H1 (cell line): ENCODE data around the gene DLL1. TPM values are rescaled to one million over a fixed set of nuclear protein-coding genes. Genes with fewer than 3 reads are reported as not detected.

ENCODE experiments used
- CTCF ChIA-PET: fragments of 300-600 bp; sonication (Branson Sonifier 250); formaldehyde crosslinking; loops from one replicate; lab custom pipeline; 2021; ENCODE audit not compliant: partially characterized antibody; lab: Charles Lee
- POLR2A ChIA-PET: fragments of 300-600 bp; sonication (Branson Sonifier 250); formaldehyde crosslinking; loops from one replicate; lab custom pipeline; 2021; ENCODE audit warnings: inconsistent platforms; ENCODE audit not compliant: partially characterized antibody; lab: Charles Lee
- DNase-seq, 2 experiments: peaks; one replicate each; pipeline versions ENCODE4 v3.0.0 to v3.0.0-alpha.2; 2010 to 2022; ENCODE audit warnings: low spot score in 2 of 2, low read depth in 1 of 2, mixed read lengths in 1 of 2
- FAIRE-seq: peaks from 2 replicates; lab custom pipeline; 2011; peaks lifted over from hg19 to GRCh38; lab: Jason Lieb, UNC
- H2AFZ ChIP-seq: 2 replicates; pipeline ENCODE4 v1.8.1; 2012; ENCODE audit warnings: low read length, inconsistent platforms
- H2AK5ac ChIP-seq: 2 replicates; pipeline ENCODE4 v1.6.1; 2013; ENCODE audit warnings: low read depth, low read length
- H2BK120ac ChIP-seq: replicated peaks from 2 replicates; pipeline ENCODE3; 2013; ENCODE audit warnings: low read depth, low read length, inconsistent platforms
- H2BK12ac ChIP-seq: 2 replicates; pipeline ENCODE4 v1.6.1; 2013; ENCODE audit warnings: low read depth, low read length
- H2BK15ac ChIP-seq: 2 replicates; pipeline ENCODE4 v1.6.1; 2013; ENCODE audit warnings: low read length
- H2BK20ac ChIP-seq: 2 replicates; pipeline ENCODE4 v1.6.1; 2013; ENCODE audit warnings: low read length
- H2BK5ac ChIP-seq: 2 replicates; pipeline ENCODE4 v1.6.1; 2013; ENCODE audit warnings: low read depth, low read length
- H3K14ac ChIP-seq: 2 replicates; pipeline ENCODE4 v1.6.1; 2013; ENCODE audit warnings: inconsistent platforms; ENCODE audit not compliant: insufficient read length
- H3K18ac ChIP-seq: 2 replicates; pipeline ENCODE4 v1.6.1; 2013; ENCODE audit warnings: low read length; ENCODE audit errors: extremely low read depth
- H3K23ac ChIP-seq: 2 replicates; pipeline ENCODE4 v1.6.1; 2013; ENCODE audit warnings: inconsistent platforms; ENCODE audit not compliant: insufficient read length
- H3K23me2 ChIP-seq: 2 replicates; pipeline ENCODE4 v1.6.1; 2013; ENCODE audit warnings: low read depth, low read length
- H3K27ac ChIP-seq: 2 replicates; pipeline ENCODE4 v1.6.1; 2011; ENCODE audit warnings: low read depth, low read length, inconsistent platforms
- H3K27me3 ChIP-seq, 4 experiments: replicated peaks in 1 of 4; 1 replicate in 1 of 4; 2 replicates in 3 of 4; pipeline versions ENCODE4 v1.6.1 to v1.8.1; 2011 to 2013; ENCODE audit warnings: low read length in 3 of 4, mild to moderate bottlenecking in 3 of 4, inconsistent platforms in 2 of 4, mixed read lengths in 2 of 4, moderate library complexity in 1 of 4; ENCODE audit not compliant: control insufficient read depth in 3 of 4, insufficient read depth in 3 of 4; ENCODE audit errors: extremely low read depth in 1 of 4
- H3K36me3 ChIP-seq, 4 experiments: 2 replicates each; pipeline versions ENCODE4 v1.6.1 to v1.8.1; 2011 to 2013; ENCODE audit warnings: mild to moderate bottlenecking in 4 of 4, low read length in 3 of 4, moderate library complexity in 2 of 4, control low read depth in 1 of 4, inconsistent platforms in 1 of 4; ENCODE audit not compliant: insufficient read depth in 4 of 4, control insufficient read depth in 2 of 4
- H3K4ac ChIP-seq: replicated peaks from 2 replicates; pipeline ENCODE3; 2013; ENCODE audit warnings: low read length, low read depth, mixed read lengths, inconsistent platforms; ENCODE audit not compliant: insufficient read length
- H3K4me1 ChIP-seq, 4 experiments: replicated peaks in 1 of 4; 1 replicate in 1 of 4; 2 replicates in 3 of 4; pipeline versions ENCODE4 v1.6.1 to v1.8.1; 2011 to 2013; ENCODE audit warnings: low read length in 3 of 4, inconsistent platforms in 2 of 4, mixed read lengths in 1 of 4; ENCODE audit not compliant: insufficient read depth in 4 of 4, control insufficient read depth in 3 of 4
- H3K4me2 ChIP-seq, 2 experiments: 2 replicates each; pipeline versions ENCODE4 v1.6.1 to v1.8.1; 2011 to 2013; ENCODE audit warnings: low read depth in 2 of 2, low read length in 2 of 2, control low read depth in 1 of 2, inconsistent platforms in 1 of 2, mild to moderate bottlenecking in 1 of 2; ENCODE audit not compliant: insufficient read depth in 1 of 2
- H3K4me3 ChIP-seq, 4 experiments: fragments of 200-600, 300-600 bp in 1 of 4; sonication (generic), shearing (Covaris generic), sonication (Bioruptor Twin) in 1 of 4; 2 replicates each; pipeline versions ENCODE4 v1.5.1 to v1.8.1; 2011 to 2016; ENCODE audit warnings: low read length in 4 of 4, low read depth in 3 of 4, control low read depth in 2 of 4, inconsistent platforms in 2 of 4, mild to moderate bottlenecking in 2 of 4, mixed read lengths in 1 of 4, moderate library complexity in 1 of 4; ENCODE audit not compliant: insufficient read depth in 2 of 4; ENCODE audit errors: extremely low read depth in 1 of 4
- H3K56ac ChIP-seq: replicated peaks from 2 replicates; pipeline ENCODE3; 2013; ENCODE audit warnings: low read depth, mild to moderate bottlenecking, mixed read lengths, low read length, inconsistent platforms; ENCODE audit not compliant: insufficient read length
- H3K79me1 ChIP-seq: 2 replicates; pipeline ENCODE4 v1.6.1; 2013; ENCODE audit warnings: low read depth, low read length, control low read depth
- H3K79me2 ChIP-seq, 2 experiments: 2 replicates each; pipeline versions ENCODE4 v1.6.1 to v1.8.1; 2012 to 2013; ENCODE audit warnings: low read length in 2 of 2, mild to moderate bottlenecking in 2 of 2, inconsistent platforms in 1 of 2; ENCODE audit not compliant: insufficient read depth in 2 of 2, control insufficient read depth in 1 of 2
- H3K9ac ChIP-seq, 4 experiments: replicated peaks in 1 of 4; 1 replicate in 1 of 4; 2 replicates in 3 of 4; pipeline versions ENCODE4 v1.6.1 to v1.8.1; 2011 to 2013; ENCODE audit warnings: low read depth in 3 of 4, low read length in 3 of 4, control low read depth in 2 of 4, mild to moderate bottlenecking in 2 of 4, moderate library complexity in 2 of 4, inconsistent platforms in 1 of 4; ENCODE audit errors: extremely low read depth in 1 of 4
- H3K9me3 ChIP-seq, 2 experiments: 2 replicates each; pipeline versions ENCODE4 v1.6.1 to v1.8.1; 2012 to 2013; ENCODE audit warnings: mild to moderate bottlenecking in 2 of 2, moderate library complexity in 2 of 2, control low read depth in 1 of 2, inconsistent platforms in 1 of 2, low read depth in 1 of 2, low read length in 1 of 2, mixed read lengths in 1 of 2; ENCODE audit not compliant: insufficient read depth in 2 of 2
- H4K20me1 ChIP-seq, 2 experiments: replicated peaks in 1 of 2; 2 replicates each; pipeline versions ENCODE3 to v1.8.1; 2011 to 2013; ENCODE audit warnings: inconsistent platforms in 2 of 2, low read length in 2 of 2, mild to moderate bottlenecking in 1 of 2; ENCODE audit not compliant: insufficient read depth in 2 of 2, control insufficient read depth in 1 of 2
- H4K5ac ChIP-seq: 2 replicates; pipeline ENCODE4 v1.6.1; 2013; ENCODE audit warnings: low read length, low read depth, mixed read lengths, inconsistent platforms; ENCODE audit not compliant: insufficient read length
- H4K8ac ChIP-seq: 2 replicates; pipeline ENCODE4 v1.8.0; 2013; ENCODE audit warnings: mild to moderate bottlenecking, moderate library complexity, low read length, inconsistent platforms; ENCODE audit not compliant: insufficient read depth; ENCODE audit errors: extremely low read depth
- H4K91ac ChIP-seq: replicated peaks from 2 replicates; pipeline ENCODE3; 2013; ENCODE audit warnings: low read length, mixed read lengths, inconsistent platforms; ENCODE audit not compliant: insufficient read length
- ASH2L ChIP-seq: fragments of 200-600, 300-600 bp; sonication (generic); IDR thresholded peaks from one replicate; pipeline ENCODE4 v1.7.1; 2017; ENCODE audit warnings: low read length
- ATF3 ChIP-seq: IDR thresholded peaks from 2 replicates; pipeline ENCODE4 v1.6.1; 2011; ENCODE audit warnings: low read depth, mild to moderate bottlenecking, low read length; ENCODE audit not compliant: insufficient read depth
- BACH1 ChIP-seq: IDR thresholded peaks from 2 replicates; pipeline ENCODE4 v1.6.1; 2012; ENCODE audit warnings: low read length, improper control_type of control experiment
- EP300 ChIP-seq, 2 experiments: IDR thresholded peaks; 1 replicate in 1 of 2; 2 replicates in 1 of 2; pipeline ENCODE4 v1.6.1; 2011 to 2012; ENCODE audit warnings: low read depth in 2 of 2, low read length in 2 of 2, mild to moderate bottlenecking in 2 of 2, borderline replicate concordance in 1 of 2, inconsistent platforms in 1 of 2, moderate library complexity in 1 of 2
- FOSL1 ChIP-seq: IDR thresholded peaks from 2 replicates; pipeline ENCODE4 v1.6.1; 2011; ENCODE audit warnings: mild to moderate bottlenecking, low read depth, low read length, moderate library complexity; ENCODE audit not compliant: insufficient read depth
- GABPA ChIP-seq: IDR thresholded peaks from 2 replicates; pipeline ENCODE4 v1.6.1; 2011; ENCODE audit warnings: mild to moderate bottlenecking, low read length, moderate library complexity, borderline replicate concordance; ENCODE audit not compliant: insufficient read depth
- JUND ChIP-seq: IDR thresholded peaks from 2 replicates; pipeline ENCODE4 v1.6.1; 2011; ENCODE audit warnings: mild to moderate bottlenecking, improper control_type of control experiment, low read length
- NANOG ChIP-seq: IDR thresholded peaks from 2 replicates; pipeline ENCODE4 v1.6.1; 2011; ENCODE audit warnings: low read length, low read depth, mild to moderate bottlenecking, inconsistent platforms; ENCODE audit not compliant: insufficient read depth, poor library complexity, severe bottlenecking
- RAD21 ChIP-seq, 2 experiments: IDR thresholded peaks in 1 of 2; conservative IDR thresholded peaks in 1 of 2; 2 replicates each; pipeline ENCODE4 v1.6.1; 2011; ENCODE audit warnings: low read depth in 2 of 2, low read length in 2 of 2, improper control_type of control experiment in 1 of 2, inconsistent platforms in 1 of 2, mild to moderate bottlenecking in 1 of 2, moderate library complexity in 1 of 2
- RXRA ChIP-seq: IDR thresholded peaks from 2 replicates; pipeline ENCODE4 v1.6.1; 2011; ENCODE audit warnings: low read depth, mild to moderate bottlenecking, low read length, moderate library complexity; ENCODE audit not compliant: insufficient read depth
- SIX5 ChIP-seq: IDR thresholded peaks from 2 replicates; pipeline ENCODE4 v1.6.1; 2011; ENCODE audit warnings: mild to moderate bottlenecking, low read depth, low read length
- TAF1 ChIP-seq: IDR thresholded peaks from 2 replicates; pipeline ENCODE4 v1.6.1; 2011; ENCODE audit warnings: mild to moderate bottlenecking, low read depth, low read length
- WGBS, 2 experiments: shearing (Covaris generic) in 1 of 2; methylation state at CpG; one replicate each; pipeline versions ENCODE4 v1.1.6 to v1.1.7; 2013 to 2015; ENCODE audit warnings: low lambda C conversion rate in 2 of 2, mixed read lengths in 2 of 2, inconsistent platforms in 1 of 2, low coverage in 1 of 2, missing lambda C conversion rate in 1 of 2; ENCODE audit not compliant: insufficient replicate concordance in 2 of 2, insufficient coverage in 1 of 2, insufficient read length in 1 of 2; ENCODE audit errors: extremely low coverage in 1 of 2, missing lambda C conversion rate in 1 of 2; 5-methylcytosine and 5-hydroxymethylcytosine counted together
- polyA plus RNA-seq, 7 experiments: library from polyadenylated mRNA; depleted of rRNA in 3 of 7; stranded (reverse) in 5 of 7; unstranded in 2 of 7; fragments of >200 nt in 5 of 7; fragments of 200-250 nt in 2 of 7; gene quantifications; 1 replicate in 5 of 7; 2 replicates in 1 of 7; 4 replicates in 1 of 7; pipeline versions ENCODE4 v1.2.1 to v1.2.3, GENCODE V29; 2011 to 2013; ENCODE audit warnings: missing spikeins in 2 of 7, mixed read lengths in 2 of 7
- total RNA-seq: library from RNA; stranded (reverse); fragmentation: NEBNext Ultra II Directional; extraction: Animal tissue kit (Norgen Biotek cat#: 25700); gene quantifications from 2 replicates; pipeline ENCODE4 v1.2.1, GENCODE V29; 2021

The DLL1 gene
- total and polyA plus RNA-seq, 2 of the 8 experiments (the other 6 are each of a cell fraction or from before 2014, with no cell fraction given) = 1.7 to 3.8 TPM

GRCh38 chr6:170253226-170253909 is 37.5 kb downstream of the DLL1 start:
- Histone ChIP-seq H4K20me1 (no peaks in the 10 kb centered on the region), H3K79me2 (no peaks in the 10 kb centered on the region), H3K4ac (no peak overlapping the region), H3K4me1 (no peaks in the 10 kb centered on the region), H2AK5ac (no peak overlapping the region), H2BK120ac (no peak overlapping the region), H3K23me2 (no peaks in the 10 kb centered on the region), H3K27me3 (no peaks in the 10 kb centered on the region), H4K91ac (no peak overlapping the region), H3K9ac (no peak overlapping the region), H3K4me2 (no peak overlapping the region), H3K79me1 (no peaks in the 10 kb centered on the region), H2BK5ac (no peak overlapping the region), H3K36me3 (no peaks in the 10 kb centered on the region), H3K4me3 (no peak overlapping the region), H3K56ac (no peak overlapping the region), H3K14ac (no peak overlapping the region), H3K18ac (no peak overlapping the region), H3K27ac (no peak overlapping the region), H2BK12ac (no peak overlapping the region), H3K23ac (no peak overlapping the region), H2BK20ac (no peak overlapping the region), H2BK15ac (no peak overlapping the region), H3K9me3 (no peaks in the 10 kb centered on the region), H2AFZ (no peak overlapping the region), H4K8ac (no peak overlapping the region; the same call in 1 of the 2 replicates), H4K5ac (no peak overlapping the region)
- FAIRE-seq (no peak), DNase-seq (no peak)
- POLR2A ChIA-PET = interaction anchor here (1.1 kb wide), 1 partner anchor 21 kb away, joined by 3 read pairs; no protein-coding TSS in a partner anchor
- WGBS, 2 experiments = 84% methylated on average over 30 of the region's 30 CpGs; no CpG with 5 or more reads in 1 of the 2 experiments
- CTCF ChIA-PET = no interaction called here
- no peak for TF ChIP-seq RXRA
- TF ChIP-seq TAF1 = no peak
- no peak for TF ChIP-seq BACH1
- no peak for TF ChIP-seq FOSL1
- no peak for TF ChIP-seq GABPA
- TF ChIP-seq SIX5 = no peak
- TF ChIP-seq RAD21 (IDR thresholded peaks at IDR 0.05 in 1 of 2, conservative IDR thresholded peaks at IDR 0.05 in 1 of 2; ENCODE audit: low read depth in 2 of 2, low read length in 2 of 2) = no peak
- no peak for TF ChIP-seq JUND
- no peak for TF ChIP-seq EP300 (IDR thresholded peaks at IDR 0.05; ENCODE audit: borderline replicate concordance in 1 of 2, low read depth in 2 of 2, low read length in 2 of 2)
- no peak for TF ChIP-seq ATF3
- no peak for TF ChIP-seq NANOG
- no peak for TF ChIP-seq ASH2L
